Measurements from ENCODE around the gene AANAT.
"Not testable (repeated sequence)": the region's sequence is repeated elsewhere in the genome, so short reads cannot be mapped to it uniquely, and the experiment has no call there.

The AANAT gene

DNA sequence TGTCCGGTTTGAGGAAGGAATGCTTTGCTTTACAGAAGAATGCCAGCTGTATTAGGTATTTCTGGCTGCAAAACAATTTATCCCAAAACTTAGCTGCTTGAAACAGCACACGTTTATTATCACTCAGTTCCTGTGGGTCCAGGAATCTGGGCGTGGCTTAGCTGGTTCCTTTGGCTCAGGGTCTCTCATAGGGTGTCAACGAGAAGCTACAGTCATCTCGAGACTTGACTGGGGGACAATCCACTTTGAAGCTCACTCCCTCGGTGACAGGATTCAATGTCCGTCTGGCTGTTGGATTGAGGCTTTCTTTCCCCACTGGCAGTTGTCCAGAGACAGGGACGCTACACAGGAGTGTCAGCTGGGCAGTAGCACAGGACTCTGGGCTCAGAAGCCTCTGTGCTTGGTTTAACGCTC is 43.4 kb downstream of the AANAT start:
- TF ChIP-seq, protein P1, sequence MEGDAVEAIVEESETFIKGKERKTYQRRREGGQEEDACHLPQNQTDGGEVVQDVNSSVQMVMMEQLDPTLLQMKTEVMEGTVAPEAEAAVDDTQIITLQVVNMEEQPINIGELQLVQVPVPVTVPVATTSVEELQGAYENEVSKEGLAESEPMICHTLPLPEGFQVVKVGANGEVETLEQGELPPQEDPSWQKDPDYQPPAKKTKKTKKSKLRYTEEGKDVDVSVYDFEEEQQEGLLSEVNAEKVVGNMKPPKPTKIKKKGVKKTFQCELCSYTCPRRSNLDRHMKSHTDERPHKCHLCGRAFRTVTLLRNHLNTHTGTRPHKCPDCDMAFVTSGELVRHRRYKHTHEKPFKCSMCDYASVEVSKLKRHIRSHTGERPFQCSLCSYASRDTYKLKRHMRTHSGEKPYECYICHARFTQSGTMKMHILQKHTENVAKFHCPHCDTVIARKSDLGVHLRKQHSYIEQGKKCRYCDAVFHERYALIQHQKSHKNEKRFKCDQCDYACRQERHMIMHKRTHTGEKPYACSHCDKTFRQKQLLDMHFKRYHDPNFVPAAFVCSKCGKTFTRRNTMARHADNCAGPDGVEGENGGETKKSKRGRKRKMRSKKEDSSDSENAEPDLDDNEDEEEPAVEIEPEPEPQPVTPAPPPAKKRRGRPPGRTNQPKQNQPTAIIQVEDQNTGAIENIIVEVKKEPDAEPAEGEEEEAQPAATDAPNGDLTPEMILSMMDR (IDR thresholded peaks at IDR 0.05; ENCODE audit: borderline replicate concordance, insufficient read depth, low read depth, low read length), result no peak
- no peak overlapping the region for H3K4me3 ChIP-seq (ENCODE audit: low read depth, low read length)

DNA sequence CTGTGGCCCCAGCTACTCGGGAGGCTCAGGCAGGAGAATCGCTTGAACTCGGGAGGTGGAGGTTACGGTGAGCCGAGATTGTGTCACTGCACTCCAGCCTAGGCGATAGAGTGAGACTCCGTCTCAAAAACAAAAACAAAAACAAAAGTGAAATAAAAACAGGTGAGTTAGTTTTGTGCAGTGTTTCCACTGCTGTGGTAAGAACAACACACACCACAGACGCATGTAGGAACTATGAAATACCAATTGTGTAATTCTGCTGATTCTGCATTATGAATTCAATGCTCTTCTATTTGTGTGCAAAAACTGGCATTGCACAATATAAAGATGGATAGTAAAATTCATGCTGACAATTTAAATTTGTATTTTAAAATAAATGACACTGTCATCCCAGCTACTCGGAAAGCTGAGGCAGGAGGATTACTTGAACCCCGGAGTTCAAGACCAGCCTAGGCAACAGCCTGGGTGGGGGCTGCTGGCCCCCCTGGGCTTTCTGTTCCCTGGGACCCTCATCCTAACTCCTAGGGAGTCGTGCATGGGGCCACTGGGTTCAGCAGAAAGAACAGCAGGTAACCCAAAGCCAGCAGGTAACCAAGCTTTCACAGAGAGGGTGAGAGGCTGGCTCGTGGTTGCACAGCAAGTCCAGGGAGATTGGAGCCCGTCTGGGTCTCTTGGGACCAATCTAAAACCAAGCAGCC is 44.4 kb downstream of the AANAT start:
- H3K4me3 ChIP-seq (ENCODE audit: low read depth, low read length), result no peak overlapping the region

DNA sequence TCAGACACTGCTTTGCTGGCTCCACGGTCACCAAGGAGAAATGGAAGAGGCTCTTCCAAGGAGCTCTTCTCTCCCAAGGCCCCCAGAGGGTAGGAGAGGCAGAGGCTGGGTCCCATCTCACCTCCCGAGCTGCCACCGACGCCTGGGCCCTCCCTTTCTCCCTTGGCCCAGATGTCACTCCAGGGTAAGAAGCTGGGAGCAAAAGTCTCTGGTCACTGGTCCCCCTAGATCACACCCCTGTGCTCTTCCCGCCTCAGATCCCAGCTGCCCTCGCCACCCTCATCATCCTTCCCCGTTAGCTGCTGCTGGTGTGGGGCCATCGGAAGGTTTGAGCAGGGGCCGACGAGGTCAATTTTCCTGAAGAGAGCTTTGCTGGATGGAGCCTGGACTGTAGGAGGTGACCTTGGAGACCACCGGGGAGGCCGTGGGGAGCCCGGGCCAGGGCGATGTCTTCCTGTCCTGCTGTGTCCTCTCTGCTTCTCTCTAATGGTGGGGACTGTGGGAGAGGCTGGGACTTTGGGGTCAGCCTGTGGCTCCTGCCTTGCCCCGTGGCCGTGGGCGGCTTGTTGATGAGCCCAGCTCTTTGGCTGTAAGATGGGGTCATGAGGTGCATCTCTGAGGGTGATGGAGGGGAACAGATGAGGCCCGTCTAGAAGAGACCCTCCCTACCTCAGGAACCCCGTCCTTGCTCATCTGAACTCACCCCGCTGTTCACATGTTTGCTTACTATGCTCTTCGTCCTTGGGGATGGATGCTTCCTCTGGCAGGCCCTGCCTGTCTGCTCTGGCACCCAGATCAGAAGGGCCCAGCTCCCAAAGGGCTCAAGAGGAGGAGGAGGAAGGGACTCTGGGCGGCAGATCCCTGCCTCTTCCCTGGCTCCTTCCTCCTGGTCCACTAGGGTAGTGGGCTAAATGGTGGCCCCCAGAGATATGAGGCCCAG is 45.2 kb downstream of the AANAT start:
- TF ChIP-seq, protein P1 (IDR thresholded peaks at IDR 0.05; ENCODE audit: borderline replicate concordance, insufficient read depth, low read depth, low read length), result no peak
- H3K4me3 ChIP-seq (ENCODE audit: low read depth, low read length), result no peak overlapping the region

More for the DNA sequence above, 44.4 kb downstream of the AANAT start:
- TF ChIP-seq, protein P1 (IDR thresholded peaks at IDR 0.05; ENCODE audit: borderline replicate concordance, insufficient read depth, low read depth, low read length), result no peak

DNA sequence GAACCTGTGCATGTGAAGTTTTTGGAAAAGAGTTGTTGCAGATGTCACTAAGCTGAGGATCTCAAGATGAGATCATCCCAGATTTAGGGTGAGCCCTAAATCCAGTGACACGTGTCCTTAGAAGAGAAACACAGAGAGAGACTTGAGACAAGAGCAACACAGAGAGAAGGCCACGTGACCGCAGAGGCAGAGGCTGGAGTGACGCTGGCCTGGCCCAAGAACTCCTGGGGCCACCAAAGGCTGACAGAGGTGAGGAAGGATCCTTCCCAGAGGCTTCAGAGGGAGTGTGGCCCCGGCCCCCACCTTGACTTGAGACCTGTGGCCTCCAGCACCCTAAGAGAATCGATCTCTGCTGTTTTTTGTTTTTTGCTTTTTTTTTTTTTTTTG is 45.9 kb downstream of the AANAT start:
- no peak overlapping the region for H3K4me3 ChIP-seq (ENCODE audit: low read depth, low read length)
- TF ChIP-seq, protein P1 (IDR thresholded peaks at IDR 0.05; ENCODE audit: borderline replicate concordance, insufficient read depth, low read depth, low read length), result no peak

DNA sequence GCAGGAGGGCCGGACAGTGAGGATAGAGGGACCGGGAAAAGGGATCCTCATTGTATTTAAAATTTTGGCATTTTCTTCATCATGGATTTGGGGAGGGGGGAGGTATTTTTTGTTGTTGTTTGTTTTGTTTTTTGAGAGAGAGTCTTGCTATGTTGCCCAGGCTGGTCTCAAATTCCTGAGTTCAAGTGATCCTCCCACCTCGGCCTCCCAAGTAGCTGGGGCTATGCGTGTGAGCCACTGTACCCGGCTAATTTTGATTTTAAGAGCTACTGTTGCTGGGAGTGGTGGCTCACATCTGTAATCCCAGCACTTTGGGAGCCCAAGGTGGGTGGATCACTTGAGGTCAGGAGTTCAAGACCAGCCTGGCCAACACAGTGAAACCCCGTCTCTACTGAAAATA is 47.0 kb downstream of the AANAT start:
- not testable (repeated sequence) for H3K4me3 ChIP-seq (ENCODE audit: low read depth, low read length)

DNA sequence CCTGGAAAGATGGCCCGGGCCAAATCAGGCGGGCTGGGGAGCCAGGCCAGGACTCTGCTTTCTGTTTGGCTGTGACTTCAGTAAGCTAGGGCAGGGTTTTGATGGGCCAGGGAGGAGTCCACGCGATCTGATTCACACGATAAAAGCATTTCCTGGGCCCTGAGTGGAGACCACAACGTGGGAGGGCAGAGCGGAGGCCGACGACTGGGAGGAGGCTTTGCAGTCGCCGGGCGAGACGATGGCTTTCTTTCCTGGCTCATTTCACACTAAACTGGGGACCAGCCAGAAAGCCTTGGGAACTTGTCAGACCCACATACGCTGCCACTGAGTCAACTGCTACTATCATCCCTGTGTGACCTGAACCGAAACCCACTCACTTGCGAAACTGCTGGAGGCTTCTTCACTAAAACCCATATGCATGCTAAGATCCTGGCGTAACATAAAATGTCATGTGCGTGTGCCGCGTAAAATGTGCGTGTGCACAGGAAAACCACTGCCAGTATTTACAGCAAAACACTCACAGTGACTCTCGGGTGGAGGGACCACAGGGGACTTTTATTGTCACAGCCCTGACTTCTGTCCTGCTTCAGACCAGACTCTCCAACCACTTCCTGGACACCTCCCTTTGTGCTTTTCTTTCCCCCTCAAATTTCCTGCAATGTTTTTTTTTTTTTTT is 48.0 kb downstream of the AANAT start:
- TF ChIP-seq, protein P1 (IDR thresholded peaks at IDR 0.05; ENCODE audit: borderline replicate concordance, insufficient read depth, low read depth, low read length), result no peak
- no peak overlapping the region for H3K4me3 ChIP-seq (ENCODE audit: low read depth, low read length)

DNA sequence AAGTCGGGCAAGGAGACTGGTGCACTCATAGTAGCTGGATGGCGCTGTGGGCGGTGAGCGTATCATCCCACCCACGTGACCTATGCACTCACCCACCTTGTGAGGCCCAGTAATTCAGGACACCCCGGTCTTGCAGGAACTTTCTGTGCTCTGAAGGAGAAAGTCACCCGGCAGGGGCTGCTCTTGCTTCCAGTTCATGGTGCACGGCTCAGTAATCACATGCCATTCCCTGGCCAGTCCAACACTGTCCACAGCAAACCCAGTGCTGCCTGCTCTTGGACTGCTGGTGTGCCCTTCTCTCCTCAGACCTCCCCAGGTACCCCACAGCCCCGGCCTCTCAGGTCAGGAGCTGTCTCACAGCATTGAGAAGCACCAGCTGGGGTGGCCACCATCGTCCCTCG is 50.2 kb downstream of the AANAT start:
- no peak overlapping the region for H3K4me3 ChIP-seq (ENCODE audit: low read depth, low read length)
- TF ChIP-seq, protein P1 (IDR thresholded peaks at IDR 0.05; ENCODE audit: borderline replicate concordance, insufficient read depth, low read depth, low read length), result no peak
